GM12873 (cell line): ENCODE measurements around the gene INTS11.

Experiments
- TF ChIP-seq, protein P1 (sequence below): IDR thresholded peaks from 2 replicates; pipeline ENCODE4 v1.5.1; 2012; ENCODE audit warnings: low read depth, mild to moderate bottlenecking, moderate library complexity, low read length, control low read depth; ENCODE audit not compliant: insufficient read depth; ENCODE audit errors: missing control alignments

Gene INTS11

DNA sequence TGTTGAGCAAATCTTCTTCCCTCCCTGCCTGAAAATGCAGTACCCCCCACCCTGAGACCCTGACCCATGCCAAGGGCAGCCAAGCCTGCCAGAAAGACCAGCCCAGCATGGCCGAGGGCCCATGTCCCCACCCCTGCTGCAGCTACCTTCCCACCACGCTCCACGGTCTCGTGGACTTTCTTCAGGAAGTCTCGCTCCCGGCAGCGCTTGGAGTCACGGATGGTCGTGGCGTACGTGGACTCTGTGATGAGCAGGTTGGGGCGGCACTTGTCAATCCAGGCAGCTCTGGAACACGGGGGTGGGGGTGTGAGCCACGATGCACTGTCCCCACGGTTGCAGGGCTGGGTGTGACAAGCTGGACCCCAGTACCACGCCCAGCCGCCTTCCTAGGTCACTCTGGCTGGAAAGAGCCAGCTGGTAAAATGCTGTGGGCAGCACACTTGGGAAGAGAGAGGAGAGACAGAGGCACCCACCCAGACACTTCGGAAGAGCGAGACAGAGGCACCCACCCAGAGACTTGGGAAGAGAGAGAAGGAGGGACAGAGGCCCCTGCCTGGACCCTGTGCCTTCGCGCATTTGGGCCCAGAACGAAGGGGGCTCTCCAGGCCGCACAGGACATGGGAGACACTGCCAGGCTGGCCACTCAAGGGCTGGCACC lies 9.7 kb downstream of the INTS11 start:
- TF ChIP-seq, protein P1, sequence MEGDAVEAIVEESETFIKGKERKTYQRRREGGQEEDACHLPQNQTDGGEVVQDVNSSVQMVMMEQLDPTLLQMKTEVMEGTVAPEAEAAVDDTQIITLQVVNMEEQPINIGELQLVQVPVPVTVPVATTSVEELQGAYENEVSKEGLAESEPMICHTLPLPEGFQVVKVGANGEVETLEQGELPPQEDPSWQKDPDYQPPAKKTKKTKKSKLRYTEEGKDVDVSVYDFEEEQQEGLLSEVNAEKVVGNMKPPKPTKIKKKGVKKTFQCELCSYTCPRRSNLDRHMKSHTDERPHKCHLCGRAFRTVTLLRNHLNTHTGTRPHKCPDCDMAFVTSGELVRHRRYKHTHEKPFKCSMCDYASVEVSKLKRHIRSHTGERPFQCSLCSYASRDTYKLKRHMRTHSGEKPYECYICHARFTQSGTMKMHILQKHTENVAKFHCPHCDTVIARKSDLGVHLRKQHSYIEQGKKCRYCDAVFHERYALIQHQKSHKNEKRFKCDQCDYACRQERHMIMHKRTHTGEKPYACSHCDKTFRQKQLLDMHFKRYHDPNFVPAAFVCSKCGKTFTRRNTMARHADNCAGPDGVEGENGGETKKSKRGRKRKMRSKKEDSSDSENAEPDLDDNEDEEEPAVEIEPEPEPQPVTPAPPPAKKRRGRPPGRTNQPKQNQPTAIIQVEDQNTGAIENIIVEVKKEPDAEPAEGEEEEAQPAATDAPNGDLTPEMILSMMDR = no peak

DNA sequence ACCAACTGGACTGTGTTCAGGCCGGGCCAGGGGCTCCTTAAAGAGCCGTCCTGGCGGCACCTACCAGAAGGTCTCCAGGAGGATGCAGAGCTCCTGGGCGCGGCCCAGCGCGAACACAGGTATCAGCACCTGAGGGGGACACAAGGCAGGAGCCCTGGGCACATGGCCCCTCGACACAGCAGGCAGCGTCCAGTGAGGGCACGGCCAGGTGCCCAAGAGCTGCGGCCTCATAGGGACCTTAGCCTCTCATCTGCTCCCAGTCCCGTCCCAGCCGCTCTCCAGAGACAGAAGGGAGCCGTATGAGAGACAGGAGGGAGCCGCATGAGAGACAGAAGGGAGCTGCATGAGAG lies 10.2 kb downstream of the INTS11 start:
- TF ChIP-seq, protein P1 = no peak

DNA sequence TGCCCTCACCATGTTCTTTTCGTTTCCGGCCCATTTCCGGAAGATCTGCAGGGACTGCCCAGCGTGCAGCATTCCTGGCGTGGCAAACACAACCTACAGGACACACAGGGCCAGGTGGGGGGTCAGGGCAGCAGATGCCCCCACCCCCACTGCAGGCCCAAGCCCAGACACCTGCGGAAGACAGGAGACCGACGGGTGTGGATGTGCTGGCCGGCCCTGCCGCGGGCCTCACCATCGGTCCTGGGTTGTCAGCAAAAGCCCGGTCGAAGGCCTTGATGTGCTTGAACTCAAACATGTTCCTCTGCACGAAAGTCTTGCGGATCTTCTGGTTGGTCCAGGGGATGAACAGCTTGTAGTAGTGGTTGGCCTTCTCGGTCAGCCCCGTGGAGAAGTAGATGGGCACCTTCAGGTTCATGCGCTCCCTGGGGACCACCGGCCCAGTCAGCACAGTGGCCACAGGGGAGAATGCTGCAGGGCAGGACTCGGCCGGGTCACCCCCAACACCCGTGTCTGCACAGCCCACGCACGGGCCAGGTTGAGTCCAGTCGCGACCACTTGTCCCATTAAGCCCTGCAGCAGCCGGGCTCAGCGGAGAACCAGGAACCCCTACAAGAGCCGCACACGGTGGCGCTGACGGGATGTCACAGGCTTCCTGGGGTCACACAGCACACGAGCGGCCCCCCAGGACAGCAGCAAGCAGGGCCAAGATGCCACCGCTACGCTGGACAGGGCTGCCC lies 10.8 kb downstream of the INTS11 start:
- TF ChIP-seq, protein P1 = no peak

DNA sequence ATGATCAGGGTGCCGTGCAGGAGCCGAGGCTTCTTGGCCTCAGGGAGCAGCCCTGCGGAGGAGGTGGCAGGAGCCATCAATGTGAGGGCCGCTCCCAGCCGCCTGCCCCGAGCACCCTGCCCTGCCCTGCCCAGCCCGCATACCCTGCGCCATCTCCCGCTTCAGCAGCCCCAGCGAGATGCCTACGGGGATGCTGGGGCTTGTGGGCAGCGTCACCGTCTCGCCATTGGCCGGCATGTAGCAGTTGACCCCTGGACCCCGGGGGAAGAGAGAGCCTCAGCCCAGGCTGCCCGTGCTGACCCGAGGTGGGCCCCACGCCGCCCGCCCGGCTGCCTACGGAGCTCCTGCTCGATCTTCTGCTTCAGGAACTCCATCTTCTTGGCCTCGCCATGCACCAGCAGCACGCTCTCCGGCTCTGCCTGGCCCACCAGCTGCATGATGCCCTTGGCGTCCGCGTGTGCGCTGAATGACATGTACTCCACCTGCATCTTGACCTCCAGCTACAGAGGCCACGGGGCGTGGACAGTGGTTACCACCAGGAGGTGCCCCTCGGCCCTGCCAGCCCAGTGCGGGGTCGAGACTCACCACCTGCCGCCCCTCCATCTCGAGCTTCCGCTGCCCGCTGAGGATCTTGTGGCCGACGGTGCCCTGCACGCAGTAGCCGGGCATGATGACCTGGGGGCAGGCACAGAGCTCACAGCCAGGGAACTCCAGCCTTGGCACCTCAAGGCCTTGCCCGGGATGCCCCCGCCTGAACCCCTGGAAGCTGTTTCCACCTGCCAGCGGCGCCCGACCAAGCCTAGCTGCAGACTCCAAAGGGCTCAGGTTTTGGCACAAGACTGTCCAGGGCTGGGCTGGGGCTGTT lies 11.8 kb downstream of the INTS11 start:
- TF ChIP-seq, protein P1 = no peak

DNA sequence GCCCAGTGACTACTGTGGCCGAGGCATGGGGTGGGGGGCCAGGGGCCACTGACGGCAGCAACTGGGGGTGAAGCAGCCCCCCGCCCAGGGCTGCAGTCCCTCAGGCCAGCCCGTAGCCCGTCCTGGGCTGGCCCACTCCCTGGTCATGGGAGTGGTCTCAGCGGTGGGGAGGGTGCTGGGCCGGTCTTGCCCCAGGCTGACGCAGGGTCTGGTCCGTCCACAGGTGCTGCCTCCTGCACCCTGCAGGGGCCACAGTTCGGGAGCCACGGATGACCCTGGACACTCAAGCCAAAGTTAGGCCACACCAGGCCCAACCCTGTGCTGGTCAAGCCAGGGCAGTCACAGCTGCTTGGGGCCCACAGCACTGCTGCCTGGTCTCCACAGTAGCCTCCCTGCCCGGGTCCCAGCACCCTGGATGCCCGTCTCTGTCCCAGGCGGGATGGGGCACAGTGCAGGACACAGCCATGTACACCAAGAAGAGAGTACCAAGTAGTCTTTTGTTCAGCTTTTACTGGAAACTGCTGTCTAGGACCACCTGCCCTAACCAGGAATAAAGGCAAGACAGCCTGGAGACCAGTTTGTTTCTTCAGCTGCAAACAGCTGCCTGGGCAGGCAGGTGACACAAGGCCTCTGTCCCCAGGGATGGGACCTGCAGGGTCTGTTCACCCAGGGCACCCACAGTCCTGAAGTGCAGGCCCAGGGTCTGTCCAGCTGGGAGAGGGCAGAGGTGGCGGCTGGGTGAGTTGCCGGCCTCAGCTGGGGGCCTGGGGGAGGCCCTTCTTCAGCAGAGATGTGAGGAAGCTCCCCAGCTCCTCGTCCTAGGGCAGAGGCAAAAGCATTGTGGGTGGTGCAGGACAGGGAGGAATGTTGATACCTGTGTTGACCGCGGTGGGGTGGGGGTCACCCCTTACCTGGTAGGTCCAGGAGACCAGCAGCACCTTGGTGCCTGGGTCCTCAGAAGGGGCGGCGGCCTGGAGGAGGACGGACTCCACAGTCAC lies 13.1 kb downstream of the INTS11 start:
- TF ChIP-seq, protein P1 = no peak

DNA sequence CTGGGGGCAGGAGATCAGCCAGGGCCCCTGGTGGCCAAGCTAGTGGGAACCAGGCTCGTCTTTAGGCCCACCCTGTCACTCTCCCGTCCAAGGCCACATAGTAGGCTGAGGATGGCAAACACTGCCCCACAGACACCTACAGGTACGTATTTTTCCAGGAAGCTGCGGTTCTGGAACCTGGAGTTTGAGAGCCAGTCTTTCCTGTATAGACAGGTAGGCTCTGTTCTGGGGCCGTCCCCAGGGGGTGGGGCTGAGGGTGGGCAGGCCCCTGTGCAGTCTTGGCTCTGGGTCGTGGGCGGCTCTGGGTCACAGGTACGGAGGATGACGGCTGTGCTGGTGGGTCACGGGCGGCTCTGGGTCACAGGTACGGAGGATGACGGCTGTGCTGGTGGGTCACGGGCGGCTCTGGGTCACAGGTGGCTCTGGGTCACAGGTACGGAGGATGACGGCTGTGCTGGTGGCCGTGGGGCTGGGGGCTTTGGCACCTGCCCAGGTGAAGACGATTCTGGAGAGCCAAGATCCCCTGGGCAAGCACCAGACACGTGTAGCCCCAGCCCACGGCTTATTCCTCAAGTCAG lies 13.9 kb downstream of the INTS11 start:
- TF ChIP-seq, protein P1 = no peak
